GM12878 (cell line): ENCODE results near the gene PARN. TPM values are rescaled to one million over a fixed set of nuclear protein-coding genes. Genes with fewer than 3 reads are reported as not detected.

Experiments
- ATAC-seq: fragments of 200-7000 bp; cut with Tn5 transposase; 3 replicates; pipeline ENCODE4 v1.9.1; 2020; ENCODE audit warnings: mild to moderate bottlenecking, moderate library complexity
- BruUV-seq: library from RNA; stranded (reverse); fragments of 400-500 nt; replicated peaks from 2 replicates; lab custom pipeline; 2021; lab: Mats Ljungman, UMichigan
- CTCF ChIA-PET: fragments of 300-600 bp; sonication (Branson Sonifier 250); formaldehyde crosslinking; extraction: SDS; loops from one replicate; lab custom pipeline; 2021; ENCODE audit warnings: inconsistent platforms; lab: Yijun Ruan, JAX
- POLR2A ChIA-PET: fragments of 350-600 bp; formaldehyde crosslinking; extraction: SDS; loops from one replicate; lab custom pipeline; 2021; ENCODE audit warnings: inconsistent platforms; lab: Charles Lee
- RAD21 ChIA-PET: fragments of 300-600 bp; sonication (Branson Sonifier 250); formaldehyde crosslinking; loops from one replicate; lab custom pipeline; 2023; ENCODE audit warnings: antibody characterized with exemption; ENCODE audit not compliant: unreplicated experiment; lab: Charles Lee
- SMC1A ChIA-PET: fragments of 300-600 bp; sonication (Branson Sonifier 250); formaldehyde crosslinking; loops from one replicate; lab custom pipeline; 2023; ENCODE audit not compliant: unreplicated experiment, uncharacterized antibody; lab: Charles Lee
- DNase-seq: peaks from one replicate; pipeline ENCODE4 v3.0.0-alpha.2; 2011; ENCODE audit warnings: low read depth, low spot score
- FAIRE-seq: peaks from 3 replicates; lab custom pipeline; 2011; peaks lifted over from hg19 to GRCh38; lab: Jason Lieb, UNC
- H2AFZ ChIP-seq: 2 replicates; pipeline ENCODE4 v1.6.0; 2011; ENCODE audit warnings: low read depth, low read length, control low read depth; ENCODE audit not compliant: control insufficient read depth
- H3K27ac ChIP-seq: 2 replicates; pipeline ENCODE4 v1.5.1; 2011; ENCODE audit warnings: control low read depth; ENCODE audit not compliant: control insufficient read depth, insufficient read depth
- H3K27me3 ChIP-seq, 2 experiments: replicated peaks in 1 of 2; 2 replicates each; pipeline versions ENCODE4 v1.6.0 to v1.6.1; 2011; ENCODE audit warnings: low read length in 1 of 2; ENCODE audit not compliant: control insufficient read depth in 2 of 2, insufficient read depth in 2 of 2
- H3K36me3 ChIP-seq, 2 experiments: 2 replicates each; pipeline ENCODE4 v1.5.1; 2011; ENCODE audit warnings: low read length in 1 of 2; ENCODE audit not compliant: control insufficient read depth in 2 of 2, insufficient read depth in 2 of 2
- H3K4me1 ChIP-seq: 2 replicates; pipeline ENCODE4 v1.6.1; 2011; ENCODE audit warnings: mild to moderate bottlenecking, low read length, moderate library complexity, mixed read lengths; ENCODE audit not compliant: control insufficient read depth, insufficient read depth
- H3K4me2 ChIP-seq: 2 replicates; pipeline ENCODE4 v1.6.0; 2011; ENCODE audit warnings: control low read depth; ENCODE audit not compliant: control insufficient read depth, insufficient read depth
- H3K4me3 ChIP-seq: fragments of 200-600 bp; sonication (generic); 2 replicates; pipeline ENCODE4 v1.5.1; 2016
- H3K79me2 ChIP-seq: 2 replicates; pipeline ENCODE4 v1.6.0; 2011; ENCODE audit warnings: low read length; ENCODE audit not compliant: control insufficient read depth, insufficient read depth
- H3K9ac ChIP-seq: 2 replicates; pipeline ENCODE4 v1.8.0; 2011; ENCODE audit warnings: low read length, control low read depth, mixed read lengths; ENCODE audit not compliant: control insufficient read depth, insufficient read depth
- H3K9me3 ChIP-seq: replicated peaks from 3 replicates; pipeline ENCODE4 v1.5.1; 2011; ENCODE audit warnings: mild to moderate bottlenecking, low read length; ENCODE audit not compliant: control insufficient read depth, insufficient read depth
- H4K20me1 ChIP-seq: 2 replicates; pipeline ENCODE4 v1.6.0; 2011; ENCODE audit not compliant: control insufficient read depth, insufficient read depth
- BRCA1 ChIP-seq: IDR thresholded peaks from 2 replicates; pipeline ENCODE4 v1.6.1; 2011; ENCODE audit warnings: low read depth, low read length, improper control_type of control experiment
- CHD1 ChIP-seq: IDR thresholded peaks from 2 replicates; pipeline ENCODE4 v1.6.1; 2012; ENCODE audit warnings: low read depth, low read length, improper control_type of control experiment
- EZH2 ChIP-seq: IDR thresholded peaks from 2 replicates; pipeline ENCODE4 v1.6.1; 2012; ENCODE audit warnings: low read depth, mild to moderate bottlenecking, control low read depth, inconsistent platforms, low read length, borderline replicate concordance; ENCODE audit not compliant: control insufficient read depth
- JUND ChIP-seq: IDR thresholded peaks from 2 replicates; pipeline ENCODE4 v1.6.1; 2012; ENCODE audit warnings: low read depth, mild to moderate bottlenecking, low read length, improper control_type of control experiment, moderate library complexity
- MTA3 ChIP-seq: IDR thresholded peaks from 2 replicates; pipeline ENCODE4 v1.6.1; 2012; ENCODE audit warnings: low read length, inconsistent platforms, borderline replicate concordance
- NFXL1 ChIP-seq: fragments of 450-650 bp; IDR thresholded peaks from 2 replicates; pipeline ENCODE4 v1.6.1; 2017; ENCODE audit warnings: antibody characterized with exemption, mild to moderate bottlenecking, borderline replicate concordance
- POLR2AphosphoS2 ChIP-seq: IDR thresholded peaks from 2 replicates; pipeline ENCODE4 v1.6.1; 2011; ENCODE audit warnings: low read depth, mild to moderate bottlenecking, low read length, improper control_type of control experiment, moderate library complexity
- SUPT20H ChIP-seq: IDR thresholded peaks from 2 replicates; pipeline ENCODE4 v1.6.1; 2011; ENCODE audit warnings: low read depth, mild to moderate bottlenecking, low read length, moderate library complexity, borderline replicate concordance; ENCODE audit not compliant: control insufficient read depth
- YBX1 ChIP-seq: fragments of 450-650 bp; IDR thresholded peaks from 2 replicates; pipeline ENCODE4 v1.6.1; 2016; ENCODE audit warnings: antibody characterized with exemption
- ZBED1 ChIP-seq: IDR thresholded peaks from 2 replicates; pipeline ENCODE4 v1.6.1; 2016; ENCODE audit warnings: borderline replicate concordance
- WGBS: methylation state at CpG from one replicate; pipeline ENCODE4 v1.1.6; 2016; ENCODE audit warnings: low lambda C conversion rate; ENCODE audit not compliant: insufficient replicate concordance, insufficient coverage; ENCODE audit errors: missing lambda C conversion rate; 5-methylcytosine and 5-hydroxymethylcytosine counted together
- in situ Hi-C: fragments of 300-500 bp; cut with MboI; formaldehyde crosslinking; loops from 9 replicates; pipeline ENCODE4 v1.14.3; 2018; ENCODE audit warnings: mixed read lengths
- intact Hi-C: fragments of 100-400 bp; cut with micrococcal nuclease; formaldehyde crosslinking; loops from one replicate; pipeline ENCODE4 v1.14.2; 2022; ENCODE audit not compliant: unreplicated experiment
- polyA plus RNA-seq, 11 experiments: library from polyadenylated mRNA; depleted of rRNA in 4 of 11; unstranded in 6 of 11; stranded (reverse) in 5 of 11; fragments of >200 nt; fragmentation: Nextera tagmentation in 4 of 11; fragmentation: Illumina TruSeq in 1 of 11; extraction: Ambion mirVana in 4 of 11; extraction: Trizol in 1 of 11; gene quantifications; 1 replicate in 1 of 11; 2 replicates in 10 of 11; pipeline versions ENCODE4 v1.2.1 to v1.2.3, GENCODE V29; 2011 to 2016; ENCODE audit warnings: inconsistent platforms in 2 of 11, missing spikeins in 2 of 11, low read depth in 1 of 11
- total RNA-seq, 4 experiments: library from RNA; depleted of rRNA in 3 of 4; stranded (reverse); fragments of >200 nt in 3 of 4; fragmentation: Illumina TruSeq in 1 of 4; extraction: Trizol in 1 of 4; gene quantifications; 2 replicates each; pipeline versions ENCODE4 v1.2.1 to v1.2.3, GENCODE V29; 2013 to 2021
- TF ChIP-seq, protein P1 (sequence below): fragments of 450-650 bp; IDR thresholded peaks from 2 replicates; pipeline ENCODE4 v1.6.1; 2018; ENCODE audit warnings: borderline replicate concordance, mild to moderate bottlenecking; ENCODE audit not compliant: partially characterized antibody
- TF ChIP-seq, protein P2 (sequence below): IDR thresholded peaks from 2 replicates; pipeline ENCODE4 v1.6.1; 2011; ENCODE audit warnings: low read depth, low read length, improper control_type of control experiment, borderline replicate concordance
- TF ChIP-seq, protein P3 (sequence below): IDR thresholded peaks from 2 replicates; pipeline ENCODE4 v1.6.1; 2011; ENCODE audit warnings: borderline replicate concordance, low read depth, mild to moderate bottlenecking, moderate library complexity, low read length; ENCODE audit not compliant: insufficient read depth, poor library complexity, severe bottlenecking
- TF ChIP-seq, protein P4 (sequence below): IDR thresholded peaks from 2 replicates; pipeline ENCODE4 v1.6.1; 2012; ENCODE audit warnings: low read length, inconsistent platforms

Gene PARN
- total and polyA plus RNA-seq, 10 of the 15 experiments (the other 5 are each of a cell fraction or from before 2014, with no cell fraction given) = 15.6 to 77.3 (median 47.7) TPM

DNA sequence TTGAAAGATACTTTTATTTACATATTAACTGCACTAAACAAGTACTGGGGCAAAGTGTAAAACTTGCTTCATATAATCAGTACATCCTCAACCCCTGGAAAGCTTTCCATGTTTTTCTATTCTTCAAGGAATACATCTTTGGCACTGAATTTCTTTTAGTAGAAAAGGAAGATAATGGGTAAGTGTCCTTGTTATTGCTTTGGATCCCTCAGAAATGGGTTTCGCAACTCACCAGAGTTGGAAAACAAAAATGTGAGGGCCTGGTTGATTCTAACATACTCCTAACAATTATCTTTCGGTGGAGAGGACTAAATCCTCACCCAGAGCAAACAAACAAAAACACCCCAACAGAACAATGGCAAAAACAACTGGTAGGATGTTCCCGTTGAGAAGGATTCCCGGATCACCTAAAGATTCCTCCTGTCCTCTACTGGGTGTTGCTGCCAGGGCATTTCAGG, 120.4 kb downstream of the PARN start (continued):
- TF ChIP-seq, protein P1, sequence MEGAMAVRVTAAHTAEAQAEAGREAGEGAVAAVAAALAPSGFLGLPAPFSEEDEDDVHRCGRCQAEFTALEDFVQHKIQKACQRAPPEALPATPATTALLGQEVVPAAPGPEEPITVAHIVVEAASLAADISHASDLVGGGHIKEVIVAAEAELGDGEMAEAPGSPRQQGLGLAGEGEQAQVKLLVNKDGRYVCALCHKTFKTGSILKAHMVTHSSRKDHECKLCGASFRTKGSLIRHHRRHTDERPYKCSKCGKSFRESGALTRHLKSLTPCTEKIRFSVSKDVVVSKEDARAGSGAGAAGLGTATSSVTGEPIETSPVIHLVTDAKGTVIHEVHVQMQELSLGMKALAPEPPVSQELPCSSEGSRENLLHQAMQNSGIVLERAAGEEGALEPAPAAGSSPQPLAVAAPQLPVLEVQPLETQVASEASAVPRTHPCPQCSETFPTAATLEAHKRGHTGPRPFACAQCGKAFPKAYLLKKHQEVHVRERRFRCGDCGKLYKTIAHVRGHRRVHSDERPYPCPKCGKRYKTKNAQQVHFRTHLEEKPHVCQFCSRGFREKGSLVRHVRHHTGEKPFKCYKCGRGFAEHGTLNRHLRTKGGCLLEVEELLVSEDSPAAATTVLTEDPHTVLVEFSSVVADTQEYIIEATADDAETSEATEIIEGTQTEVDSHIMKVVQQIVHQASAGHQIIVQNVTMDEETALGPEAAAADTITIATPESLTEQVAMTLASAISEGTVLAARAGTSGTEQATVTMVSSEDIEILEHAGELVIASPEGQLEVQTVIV = no peak
- TF ChIP-seq, protein P2, sequence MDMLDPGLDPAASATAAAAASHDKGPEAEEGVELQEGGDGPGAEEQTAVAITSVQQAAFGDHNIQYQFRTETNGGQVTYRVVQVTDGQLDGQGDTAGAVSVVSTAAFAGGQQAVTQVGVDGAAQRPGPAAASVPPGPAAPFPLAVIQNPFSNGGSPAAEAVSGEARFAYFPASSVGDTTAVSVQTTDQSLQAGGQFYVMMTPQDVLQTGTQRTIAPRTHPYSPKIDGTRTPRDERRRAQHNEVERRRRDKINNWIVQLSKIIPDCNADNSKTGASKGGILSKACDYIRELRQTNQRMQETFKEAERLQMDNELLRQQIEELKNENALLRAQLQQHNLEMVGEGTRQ = no peak
- no peak for TF ChIP-seq POLR2AphosphoS2
- no peak for TF ChIP-seq EZH2

DNA sequence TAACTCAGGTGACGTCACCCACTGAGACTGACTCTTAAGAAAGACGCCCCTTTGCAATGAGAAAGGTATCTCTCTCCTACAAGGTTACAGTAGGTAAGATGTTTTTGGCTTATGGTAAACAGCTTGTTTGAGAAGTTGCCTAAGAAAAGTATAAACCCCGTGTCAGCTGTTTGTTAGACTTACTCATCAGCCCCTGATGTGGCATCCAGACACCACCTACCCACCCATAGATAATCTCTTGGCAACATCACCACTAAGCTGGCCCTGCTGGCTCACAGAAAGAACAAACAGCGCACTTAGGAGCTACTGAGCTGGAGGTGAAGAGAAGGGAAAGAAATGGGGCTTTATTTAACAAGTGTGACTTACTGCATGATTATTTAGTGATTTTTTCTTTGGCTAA, 121.0 kb downstream of the PARN start:
- H3K79me2 ChIP-seq = peaks cover 3% of the 10 kb centered on the region
- H3K4me3 ChIP-seq = no peak overlapping the region
- CTCF ChIA-PET = no interaction called here
- SMC1A ChIA-PET = no interaction called here
- no peaks in the 10 kb centered on the region for H3K9me3 ChIP-seq
- intact Hi-C loops = no loop called here
- H4K20me1 ChIP-seq = no peaks in the 10 kb centered on the region
- H3K27ac ChIP-seq = no peak overlapping the region
- WGBS = 96% methylated on average over 4 of the region's 4 CpGs
- FAIRE-seq (no peak), DNase-seq (no peak), ATAC-seq (no peak)
- H3K27me3 ChIP-seq = no peaks in the 10 kb centered on the region
- H3K4me1 ChIP-seq = peaks cover 5% of the 10 kb centered on the region
- no peak overlapping the region for H3K4me2 ChIP-seq
- no peak overlapping the region for H3K9ac ChIP-seq
- peaks cover 0 to 3% of the 10 kb centered on the region in 2 experiments; a peak in 1 of 4 replicates for H3K36me3 ChIP-seq
- RAD21 ChIA-PET = no interaction called here
- POLR2A ChIA-PET = no interaction called here
- H2AFZ ChIP-seq = no peak overlapping the region
- BruUV-seq = no TSS peak
- in situ Hi-C loops = no loop called here
- no peak for TF ChIP-seq SUPT20H
- TF ChIP-seq JUND = no peak
- TF ChIP-seq ZBED1 = no peak
- no peak for TF ChIP-seq CHD1
- no peak for TF ChIP-seq MTA3
- no peak for TF ChIP-seq BRCA1
- TF ChIP-seq YBX1 = no peak
- TF ChIP-seq, protein P3, sequence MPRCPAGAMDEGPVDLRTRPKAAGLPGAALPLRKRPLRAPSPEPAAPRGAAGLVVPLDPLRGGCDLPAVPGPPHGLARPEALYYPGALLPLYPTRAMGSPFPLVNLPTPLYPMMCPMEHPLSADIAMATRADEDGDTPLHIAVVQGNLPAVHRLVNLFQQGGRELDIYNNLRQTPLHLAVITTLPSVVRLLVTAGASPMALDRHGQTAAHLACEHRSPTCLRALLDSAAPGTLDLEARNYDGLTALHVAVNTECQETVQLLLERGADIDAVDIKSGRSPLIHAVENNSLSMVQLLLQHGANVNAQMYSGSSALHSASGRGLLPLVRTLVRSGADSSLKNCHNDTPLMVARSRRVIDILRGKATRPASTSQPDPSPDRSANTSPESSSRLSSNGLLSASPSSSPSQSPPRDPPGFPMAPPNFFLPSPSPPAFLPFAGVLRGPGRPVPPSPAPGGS = no peak
- TF ChIP-seq NFXL1 = no peak
- TF ChIP-seq, protein P1 = no peak
- TF ChIP-seq, protein P4, sequence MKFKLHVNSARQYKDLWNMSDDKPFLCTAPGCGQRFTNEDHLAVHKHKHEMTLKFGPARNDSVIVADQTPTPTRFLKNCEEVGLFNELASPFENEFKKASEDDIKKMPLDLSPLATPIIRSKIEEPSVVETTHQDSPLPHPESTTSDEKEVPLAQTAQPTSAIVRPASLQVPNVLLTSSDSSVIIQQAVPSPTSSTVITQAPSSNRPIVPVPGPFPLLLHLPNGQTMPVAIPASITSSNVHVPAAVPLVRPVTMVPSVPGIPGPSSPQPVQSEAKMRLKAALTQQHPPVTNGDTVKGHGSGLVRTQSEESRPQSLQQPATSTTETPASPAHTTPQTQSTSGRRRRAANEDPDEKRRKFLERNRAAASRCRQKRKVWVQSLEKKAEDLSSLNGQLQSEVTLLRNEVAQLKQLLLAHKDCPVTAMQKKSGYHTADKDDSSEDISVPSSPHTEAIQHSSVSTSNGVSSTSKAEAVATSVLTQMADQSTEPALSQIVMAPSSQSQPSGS = no peak
